ENCODE measurements around the gene CADM4.
"Not testable (repeated sequence)": the region's sequence is repeated elsewhere in the genome, so short reads cannot be mapped to it uniquely, and the experiment has no call there.

The CADM4 gene

GRCh38 chr19:43639519-43640423 is at the start of gene CADM4:
Gene CADM4 (minus strand): TSS chr19:43639850. CDS start chr19:43639790, 60 bp downstream.
- peak in 1 of 2 experiments; percentile 34 for DNase-seq

- DNase-seq: no peak
These were observed 48.5 kb upstream of the CADM4 start for GRCh38 chr19:43688059-43688701.

GRCh38 chr19:43687660-43687997 is 48.0 kb upstream of the CADM4 start:
- DNase-seq: no peak

- DNase-seq: no peak
These were observed 44.7 kb upstream of the CADM4 start for GRCh38 chr19:43684326-43684725.

- DNase-seq: no peak
These were observed 44.3 kb upstream of the CADM4 start for GRCh38 chr19:43683905-43684304.

- DNase-seq: no peak
These were observed 43.4 kb upstream of the CADM4 start for GRCh38 chr19:43682824-43683661.

GRCh38 chr19:43682269-43682668 is 42.6 kb upstream of the CADM4 start:
- DNase-seq: not testable (repeated sequence)

GRCh38 chr19:43681821-43682220 is 42.2 kb upstream of the CADM4 start:
- no peak for DNase-seq

- no peak for DNase-seq
These were observed 39.0 kb upstream of the CADM4 start for GRCh38 chr19:43678512-43679261.

- DNase-seq: no peak
These were observed 36.3 kb upstream of the CADM4 start for GRCh38 chr19:43675906-43676305.

GRCh38 chr19:43675269-43675879 is 35.7 kb upstream of the CADM4 start:
- no peak for DNase-seq

- no peak for DNase-seq
These were observed 34.9 kb upstream of the CADM4 start for GRCh38 chr19:43674596-43674995.

- no peak for DNase-seq
These were observed 34.5 kb upstream of the CADM4 start for GRCh38 chr19:43674183-43674582.

- no peak for DNase-seq
These were observed 34.0 kb upstream of the CADM4 start for GRCh38 chr19:43673637-43674036.

- DNase-seq: no peak
These were observed 32.5 kb upstream of the CADM4 start for GRCh38 chr19:43672061-43672679.

- peak; percentile 100 for DNase-seq
These were observed 28.9 kb upstream of the CADM4 start for GRCh38 chr19:43668406-43669109.

GRCh38 chr19:43667876-43668405 is 28.3 kb upstream of the CADM4 start:
- no peak for DNase-seq

- no peak for DNase-seq
These were observed 27.7 kb upstream of the CADM4 start for GRCh38 chr19:43667126-43667875.

GRCh38 chr19:43664018-43664417 is 24.4 kb upstream of the CADM4 start:
- DNase-seq: no peak

GRCh38 chr19:43662487-43662886 is 22.8 kb upstream of the CADM4 start:
- DNase-seq: no peak
